DMS53 (cell line): ENCODE data around the gene LRCH1.

Source experiments
- DNase-seq: peaks from one replicate; lab custom pipeline; 2025; lab: John Stamatoyannopoulos, UW

Gene LRCH1

DNA sequence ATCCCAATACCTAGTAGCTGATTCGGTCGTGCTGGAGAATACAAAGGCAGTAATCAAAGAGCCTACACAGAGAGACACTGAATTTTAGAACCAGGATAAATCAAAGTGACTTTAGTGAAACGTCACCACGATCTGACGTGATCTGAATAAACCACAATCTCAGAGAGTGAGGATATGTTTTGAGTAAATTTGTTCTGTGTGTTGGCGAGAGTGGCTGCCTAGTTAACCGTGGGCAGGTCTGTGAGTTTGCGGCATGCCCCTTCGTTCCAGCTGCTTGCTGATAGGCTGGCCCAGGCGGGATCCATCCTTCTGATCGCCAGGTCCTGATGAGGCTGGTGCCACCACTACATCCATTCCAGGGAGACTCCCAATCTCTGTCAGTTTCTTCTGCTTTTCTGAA lies 40.4 kb downstream of the LRCH1 start:
- DNase-seq: no peak

DNA sequence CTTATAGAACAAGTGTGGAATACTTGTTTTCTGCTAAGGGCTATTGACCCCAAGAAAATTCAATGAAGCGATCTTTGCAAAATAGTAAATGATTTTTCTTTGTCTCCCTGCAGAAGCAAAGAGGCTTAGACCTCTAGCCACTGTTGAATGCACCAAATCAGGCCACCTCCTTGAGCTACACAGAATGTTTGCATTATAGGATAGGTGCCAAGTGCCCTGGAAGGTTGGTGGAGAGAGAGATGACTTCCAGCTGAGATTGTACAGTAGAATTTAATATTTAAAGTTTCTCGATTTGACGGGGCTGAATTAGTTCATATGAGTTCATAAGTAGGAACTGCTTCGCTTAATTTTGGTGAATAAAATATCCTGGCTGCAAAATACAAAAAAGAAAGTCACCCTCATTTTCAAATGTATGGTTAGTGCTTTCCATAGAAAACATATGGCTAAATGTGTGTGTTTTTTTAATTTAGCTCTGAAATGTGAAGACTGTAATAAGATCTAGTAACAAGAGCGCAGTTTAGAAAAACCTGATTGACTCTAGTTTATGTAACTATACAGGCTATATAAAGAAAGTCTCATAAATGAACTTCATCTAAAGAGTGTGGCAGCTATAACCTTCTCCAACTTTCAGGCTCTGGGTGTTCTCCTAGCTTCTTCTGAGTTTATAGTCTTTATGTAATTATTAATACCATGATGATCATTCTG lies 41.6 kb downstream of the LRCH1 start:
- no peak for DNase-seq

GRCh38 chr13:46595136-46595884 lies 42.3 kb downstream of the LRCH1 start:
- no peak for DNase-seq

DNA sequence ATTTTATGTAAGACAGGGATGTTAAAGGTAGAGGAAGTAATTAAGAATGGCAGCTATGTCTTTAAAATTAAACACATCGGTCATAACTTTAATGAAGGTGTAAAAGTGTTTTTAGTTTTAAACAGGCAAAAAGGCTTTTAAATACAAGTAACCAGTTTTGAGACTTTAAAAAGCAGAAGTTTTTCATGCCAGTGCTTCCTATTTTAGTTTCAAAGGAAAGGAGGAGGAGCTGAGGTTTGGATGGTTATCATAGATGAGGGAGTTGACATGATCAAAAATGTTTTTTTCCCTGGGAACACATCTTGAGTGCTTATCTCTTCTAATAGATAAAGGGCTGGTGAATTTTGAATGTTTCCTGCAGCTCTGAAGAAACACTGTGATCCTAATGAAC lies 42.9 kb downstream of the LRCH1 start:
- no peak for DNase-seq

GRCh38 chr13:46596466-46596865 lies 43.5 kb downstream of the LRCH1 start:
- DNase-seq: no peak

GRCh38 chr13:46598140-46598819 lies 45.3 kb downstream of the LRCH1 start:
- DNase-seq: no peak

DNA sequence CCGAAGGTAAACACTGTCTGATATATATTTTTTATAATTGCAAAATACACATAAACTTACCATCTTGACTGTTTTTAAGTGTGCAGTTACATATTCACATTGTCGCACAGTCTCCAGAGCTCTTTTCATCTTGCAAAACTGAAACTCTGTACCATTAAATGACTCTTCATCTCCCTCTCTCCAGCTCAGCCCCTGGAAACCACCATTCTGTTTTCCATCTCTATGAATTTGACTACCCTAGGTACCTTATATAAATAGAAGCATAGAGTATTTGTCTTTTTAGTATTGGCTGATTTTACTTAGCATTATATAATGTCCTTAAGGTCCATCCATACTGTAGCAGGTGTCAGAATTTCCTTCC lies 45.8 kb downstream of the LRCH1 start:
- no peak for DNase-seq

- no peak for DNase-seq
Observed at GRCh38 chr13:46600943-46601311, 48.0 kb downstream of the LRCH1 start.

DNA sequence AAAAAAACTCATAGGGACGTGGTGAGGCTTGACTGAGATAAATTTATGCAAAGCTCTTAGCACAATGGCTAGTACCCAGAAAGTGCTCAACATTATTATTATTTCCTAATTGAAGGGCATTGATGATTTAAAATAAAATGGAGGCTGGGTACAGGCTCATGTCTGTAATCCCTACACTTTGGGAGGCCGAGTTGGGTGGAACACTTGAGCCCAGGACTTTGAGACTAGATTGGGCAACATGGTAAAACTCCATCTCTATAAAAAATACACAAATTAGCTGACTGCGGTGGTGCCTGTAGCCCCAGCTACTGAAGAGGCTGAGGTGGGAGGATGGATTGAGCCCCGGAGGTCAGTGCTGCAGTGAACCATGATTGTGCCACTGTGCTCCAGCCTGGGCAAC lies 49.6 kb downstream of the LRCH1 start:
- DNase-seq: no peak

GRCh38 chr13:46603165-46603603 lies 50.2 kb downstream of the LRCH1 start:
- peak; percentile 2 for DNase-seq

GRCh38 chr13:46604226-46604990 lies 51.4 kb downstream of the LRCH1 start:
- DNase-seq: no peak

DNA sequence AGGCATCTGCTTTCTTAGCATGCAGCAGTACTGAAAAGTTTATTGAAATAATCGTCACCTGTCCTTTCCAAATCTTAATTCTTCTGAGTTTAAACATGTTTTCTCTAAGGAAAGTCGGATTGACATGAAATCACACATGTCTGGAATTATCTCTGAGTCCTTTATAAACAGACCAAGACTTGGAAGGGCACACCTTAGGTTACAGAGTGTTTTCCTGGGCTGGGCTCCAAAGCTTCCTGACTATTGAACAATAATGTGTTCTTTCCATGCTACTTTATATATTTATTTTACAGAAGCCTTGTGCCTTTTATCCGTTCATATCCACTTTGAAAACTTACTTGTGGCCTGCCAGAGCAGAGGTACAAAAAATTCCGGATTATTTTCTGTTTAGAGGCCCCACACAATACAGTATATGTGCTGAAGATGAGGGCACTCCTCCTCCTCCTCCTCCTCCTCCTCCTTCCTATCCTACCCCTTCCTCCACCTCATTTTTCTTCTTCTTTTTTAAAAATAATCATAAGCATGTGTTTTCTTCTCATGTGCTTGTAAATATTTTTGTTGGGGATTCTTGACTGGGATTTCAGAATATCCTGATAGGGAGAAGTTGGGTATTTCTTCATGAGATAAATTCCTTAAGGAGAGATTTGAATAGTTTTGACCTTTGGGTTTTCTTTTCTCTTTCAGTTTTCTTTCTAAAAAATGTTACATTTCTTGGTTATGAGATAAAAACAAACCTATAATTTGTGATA lies 52.3 kb downstream of the LRCH1 start:
- no peak for DNase-seq

- no peak for DNase-seq
Observed at GRCh38 chr13:46605825-46606554, 53.0 kb downstream of the LRCH1 start.

- DNase-seq: no peak
Observed at GRCh38 chr13:46606970-46607369, 54.0 kb downstream of the LRCH1 start.

- DNase-seq: peak; percentile 32
Observed at GRCh38 chr13:46607768-46608564, 55.0 kb downstream of the LRCH1 start.

DNA sequence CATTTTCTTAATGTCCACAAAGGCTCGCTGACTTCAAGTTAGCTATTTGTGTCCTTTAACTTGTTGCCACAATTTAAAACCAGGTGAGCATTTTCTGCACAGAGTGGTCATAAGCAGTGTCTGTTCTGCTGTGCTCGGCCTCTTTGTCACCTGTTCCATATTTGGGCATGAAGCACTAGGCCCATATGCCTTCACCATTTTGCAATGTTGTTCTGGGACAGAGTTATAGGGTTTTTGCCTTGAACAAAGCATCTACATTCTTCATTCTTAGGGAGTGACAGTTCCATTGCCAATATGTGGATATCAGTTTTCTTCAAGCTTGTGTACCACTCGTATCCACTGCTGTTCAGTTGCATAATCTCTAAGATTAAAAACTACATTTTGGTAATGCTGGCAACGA lies 56.1 kb downstream of the LRCH1 start:
- DNase-seq: no peak

- no peak for DNase-seq
Observed at GRCh38 chr13:46609726-46610125, 56.8 kb downstream of the LRCH1 start.

- DNase-seq: no peak
Observed at GRCh38 chr13:46612267-46612666, 59.3 kb downstream of the LRCH1 start.

DNA sequence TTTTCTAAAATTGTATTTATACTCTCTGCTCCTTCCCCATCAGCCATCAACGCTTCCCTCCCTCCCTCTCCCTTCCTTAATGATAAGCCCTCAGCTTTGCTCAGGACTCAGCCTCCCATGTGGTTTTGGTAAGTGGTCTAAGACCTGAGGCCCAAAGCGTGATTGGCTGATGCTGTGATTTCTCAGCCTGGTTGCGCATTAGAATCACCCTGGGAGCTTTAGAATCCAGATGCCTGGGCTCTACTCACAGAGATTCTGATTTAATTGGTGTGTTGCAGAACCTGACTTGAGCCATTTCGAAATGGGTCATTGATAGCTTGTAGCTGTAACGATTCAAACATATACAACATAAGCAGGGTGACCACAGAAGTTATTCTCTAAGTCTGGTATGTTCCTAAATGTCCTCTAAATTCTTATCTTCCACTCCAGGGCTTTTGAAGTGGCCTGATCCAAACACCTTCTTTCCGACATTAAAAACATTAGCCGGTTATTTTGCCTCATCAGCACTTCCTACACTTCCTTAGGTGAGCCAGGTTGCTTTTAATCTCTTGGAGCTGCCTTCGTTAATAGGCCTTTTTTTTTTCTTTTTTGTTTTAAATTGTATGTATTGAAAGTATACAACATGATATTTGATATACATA lies 60.6 kb downstream of the LRCH1 start:
- DNase-seq: no peak

DNA sequence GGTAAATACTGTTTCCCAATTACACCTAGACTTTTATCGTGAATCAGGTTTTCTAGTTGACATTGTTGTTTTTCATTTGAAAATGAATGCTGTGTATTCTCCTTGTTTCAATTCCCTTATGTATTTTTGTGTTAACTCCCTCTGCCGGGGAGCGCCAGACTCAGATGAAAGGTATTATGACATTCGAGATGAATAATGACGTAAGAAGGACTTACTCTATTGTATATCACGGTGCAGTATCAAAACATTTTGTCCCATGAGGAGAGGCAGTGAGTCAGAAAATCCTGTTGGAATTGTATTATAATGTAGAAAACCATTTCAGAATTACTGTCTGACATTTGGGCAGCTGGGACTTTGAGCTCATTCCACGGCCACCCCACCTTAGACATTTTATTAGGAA lies 61.6 kb downstream of the LRCH1 start:
- no peak for DNase-seq
